ENCODE results near the gene R3HDM2.

DNA sequence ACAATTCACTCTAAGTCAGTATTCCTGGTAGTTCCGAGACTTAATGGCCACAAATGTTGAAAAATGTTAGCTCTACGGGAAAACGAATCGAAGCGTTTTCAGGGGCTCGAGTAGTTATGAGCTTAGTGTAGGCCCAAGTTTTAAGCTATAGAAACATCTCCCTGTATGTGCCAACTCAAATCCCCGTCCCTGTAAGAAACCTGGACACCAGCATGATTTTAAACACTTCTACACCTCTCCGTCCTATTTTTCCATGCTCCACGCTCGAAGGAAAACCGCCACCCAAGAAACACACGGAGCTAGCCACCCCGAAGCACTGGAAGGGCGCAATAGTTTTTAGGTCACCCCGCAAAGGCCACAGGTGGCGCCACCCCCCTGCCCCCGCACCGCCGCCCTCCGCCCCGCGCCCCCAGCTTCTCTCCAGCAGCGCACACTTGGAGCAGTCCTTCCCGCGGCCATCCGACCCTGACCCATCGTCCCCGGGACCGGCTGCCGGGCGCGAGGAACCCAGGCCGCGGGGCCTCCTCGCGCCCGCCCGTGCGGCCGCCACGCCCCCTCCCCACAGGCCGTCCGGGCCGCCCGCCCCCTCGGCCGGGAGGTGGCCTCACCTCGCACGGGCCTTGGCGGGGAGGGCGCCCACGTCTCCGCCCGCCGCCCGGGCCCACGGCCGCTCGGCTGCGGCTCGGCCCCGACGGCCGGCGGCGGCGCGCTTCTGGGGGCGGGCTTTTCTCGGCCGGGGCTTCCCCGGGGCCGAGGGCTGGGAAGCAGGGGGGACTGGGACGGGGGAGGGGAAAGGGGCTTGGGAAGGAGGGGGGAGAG lies 522 bp downstream of the R3HDM2 start:
- TF ChIP-seq, protein P1, sequence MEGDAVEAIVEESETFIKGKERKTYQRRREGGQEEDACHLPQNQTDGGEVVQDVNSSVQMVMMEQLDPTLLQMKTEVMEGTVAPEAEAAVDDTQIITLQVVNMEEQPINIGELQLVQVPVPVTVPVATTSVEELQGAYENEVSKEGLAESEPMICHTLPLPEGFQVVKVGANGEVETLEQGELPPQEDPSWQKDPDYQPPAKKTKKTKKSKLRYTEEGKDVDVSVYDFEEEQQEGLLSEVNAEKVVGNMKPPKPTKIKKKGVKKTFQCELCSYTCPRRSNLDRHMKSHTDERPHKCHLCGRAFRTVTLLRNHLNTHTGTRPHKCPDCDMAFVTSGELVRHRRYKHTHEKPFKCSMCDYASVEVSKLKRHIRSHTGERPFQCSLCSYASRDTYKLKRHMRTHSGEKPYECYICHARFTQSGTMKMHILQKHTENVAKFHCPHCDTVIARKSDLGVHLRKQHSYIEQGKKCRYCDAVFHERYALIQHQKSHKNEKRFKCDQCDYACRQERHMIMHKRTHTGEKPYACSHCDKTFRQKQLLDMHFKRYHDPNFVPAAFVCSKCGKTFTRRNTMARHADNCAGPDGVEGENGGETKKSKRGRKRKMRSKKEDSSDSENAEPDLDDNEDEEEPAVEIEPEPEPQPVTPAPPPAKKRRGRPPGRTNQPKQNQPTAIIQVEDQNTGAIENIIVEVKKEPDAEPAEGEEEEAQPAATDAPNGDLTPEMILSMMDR (IDR thresholded peaks at IDR 0.05), result no peak
- TF ChIP-seq POLR2A (IDR thresholded peaks at IDR 0.05), result no peak
